Activated CD8-positive, alpha-beta memory T cell treated with anti-CD3 and anti-CD28 coated beads for 48 hours (primary cell): ENCODE measurements around the gene C1orf105.
A peak's percentile ranks its signal among the peaks of the same experiment; 100 is the strongest.
"Not testable (repeated sequence)": the region's sequence is repeated elsewhere in the genome, so short reads cannot be mapped to it uniquely, and the experiment has no call there.

ENCODE experiments used
- DNase-seq, 3 experiments: peaks; one replicate each; pipeline ENCODE4 v3.0.0-alpha.2; 2020; ENCODE audit warnings: low read depth in 2 of 3, low spot score in 2 of 3

The C1orf105 gene

GRCh38 chr1:172420385-172420784 is at the start of gene C1orf105:
Gene C1orf105, plus strand, starts transcription at chr1:172420685. Its CDS starts 201 bp downstream, at chr1:172420886.
- no peak for DNase-seq

GRCh38 chr1:172371646-172372045 is 48.8 kb upstream of the C1orf105 start:
- DNase-seq: not testable (repeated sequence)

GRCh38 chr1:172373864-172374263 is 46.6 kb upstream of the C1orf105 start:
- no peak for DNase-seq

GRCh38 chr1:172375211-172375631 is 45.3 kb upstream of the C1orf105 start:
- DNase-seq: no peak

GRCh38 chr1:172376431-172376830 is 44.1 kb upstream of the C1orf105 start:
- DNase-seq: no peak

GRCh38 chr1:172377565-172377964 is 42.9 kb upstream of the C1orf105 start:
- DNase-seq: no peak

GRCh38 chr1:172378109-172378760 is 42.2 kb upstream of the C1orf105 start:
- DNase-seq: no peak

GRCh38 chr1:172380441-172381244 is 39.8 kb upstream of the C1orf105 start:
- DNase-seq: no peak

GRCh38 chr1:172381946-172382345 is 38.5 kb upstream of the C1orf105 start:
- DNase-seq: no peak

GRCh38 chr1:172382406-172382805 is 38.1 kb upstream of the C1orf105 start:
- no peak for DNase-seq

- DNase-seq: no peak
Observed at GRCh38 chr1:172382990-172383389, 37.5 kb upstream of the C1orf105 start.

GRCh38 chr1:172383536-172383935 is 36.9 kb upstream of the C1orf105 start:
- no peak for DNase-seq

- DNase-seq: no peak
Observed at GRCh38 chr1:172384656-172385055, 35.8 kb upstream of the C1orf105 start.

- no peak for DNase-seq
Observed at GRCh38 chr1:172386046-172386445, 34.4 kb upstream of the C1orf105 start.

GRCh38 chr1:172388490-172388889 is 32.0 kb upstream of the C1orf105 start:
- no peak for DNase-seq

- DNase-seq: no peak
Observed at GRCh38 chr1:172390301-172390682, 30.2 kb upstream of the C1orf105 start.

GRCh38 chr1:172390683-172391551 is 29.6 kb upstream of the C1orf105 start:
- DNase-seq: no peak

GRCh38 chr1:172391976-172392375 is 28.5 kb upstream of the C1orf105 start:
- no peak for DNase-seq

GRCh38 chr1:172393354-172393753 is 27.1 kb upstream of the C1orf105 start:
- no peak for DNase-seq

GRCh38 chr1:172394141-172394751 is 26.2 kb upstream of the C1orf105 start:
- DNase-seq: peak in 2 of 3 experiments; percentile 15 to 23

- DNase-seq: no peak
Observed at GRCh38 chr1:172394811-172395210, 25.7 kb upstream of the C1orf105 start.
